ENCODE data around the gene GAPT.

DNA sequence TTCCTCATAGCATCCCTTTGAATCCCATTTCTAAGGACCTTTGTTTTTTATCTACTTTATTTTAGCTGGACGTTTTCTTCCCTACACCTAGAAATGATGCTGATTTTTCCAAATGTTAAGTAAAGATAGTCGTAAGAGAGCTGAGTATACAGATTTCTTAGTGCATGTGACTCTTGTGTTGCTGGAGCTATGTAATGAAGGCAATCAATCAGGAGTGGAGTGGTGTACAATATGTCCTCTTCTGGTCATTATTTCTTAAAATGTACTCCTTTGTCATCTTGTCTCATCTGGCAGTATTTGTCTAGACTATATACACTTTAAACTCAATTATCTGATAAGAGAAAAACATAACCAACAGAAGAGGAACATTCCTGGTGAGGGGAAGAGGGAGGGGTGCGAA, 13.5 kb downstream of the GAPT start:
- TF ChIP-seq LEF1 (IDR thresholded peaks at IDR 0.05; ENCODE audit: borderline replicate concordance) (no peak), HDGF (IDR thresholded peaks at IDR 0.05; ENCODE audit: borderline replicate concordance) (no peak)
